ENCODE results near the gene KCNG3. TPM values are rescaled to one million over a fixed set of nuclear protein-coding genes. Genes with fewer than 3 reads are reported as not detected.

The KCNG3 gene
- polyA plus RNA-seq, 3 donors, result not detected

- H3K27ac Mint-ChIP-seq, result no peak overlapping the region
- DNase-seq, result no peak
These were observed 1.8 kb upstream of the KCNG3 start for GRCh38 chr2:42495611-42496010.

GRCh38 chr2:42495234-42495581 lies 1.4 kb upstream of the KCNG3 start:
- Mint-ChIP-seq H3K9me3 (peaks cover 0 to 14% (median 7%) of the 10 kb centered on the region in 7 donors), H3K27ac (no peak overlapping the region), H3K4me3 (peak overlapping the region in 1 of 2 donors; percentile 49), H3K4me1 (peaks cover 12% of the 10 kb centered on the region), H3K36me3 (peaks cover 2 to 3% of the 10 kb centered on the region in 2 donors), H3K27me3 (ENCODE audit: low read depth in 3 of 3) (peaks cover 48 to 70% (median 49%) of the 10 kb centered on the region in 3 donors)
- H3K27me3 ChIP-seq (ENCODE audit: control insufficient read depth in 2 of 2, insufficient read depth in 2 of 2, low read length in 2 of 2), result peaks cover 53 to 60% of the 10 kb centered on the region in 2 donors
- peak; percentile 63 for TF ChIP-seq CTCF (IDR thresholded peaks at IDR 0.05)
- intact Hi-C loops (cut with micrococcal nuclease), result no loop called here
- H3K27ac ChIP-seq (ENCODE audit: low read depth in 1 of 2, low read length in 2 of 2), result no peak overlapping the region
- no CpG with 5 or more reads among the region's 1 CpG for WGBS (ENCODE audit: insufficient coverage)
- no peaks in the 10 kb centered on the region for H4K20me1 ChIP-seq (ENCODE audit: insufficient read depth, low read length)
- H3K4me2 ChIP-seq (replicated peaks; ENCODE audit: extremely low read depth, low read length, poor library complexity, severe bottlenecking), result peak overlapping the region; percentile 93
- DNase-seq, result no peak
- no peak overlapping the region for H3K9ac ChIP-seq (ENCODE audit: insufficient read depth, low read length, poor library complexity, severe bottlenecking)
- H2AFZ ChIP-seq (ENCODE audit: insufficient read depth, low read depth, low read length, poor library complexity, severe bottlenecking), result no peak overlapping the region
- H3K79me2 ChIP-seq (ENCODE audit: insufficient read depth, low read length), result no peaks in the 10 kb centered on the region
- H3K9me3 ChIP-seq (replicated peaks in 1 of 2; ENCODE audit: control insufficient read depth in 1 of 2, insufficient read depth in 1 of 2, low read length in 2 of 2), result peaks cover 0 to 11% of the 10 kb centered on the region in 2 donors
- H3K36me3 ChIP-seq (replicated peaks in 1 of 2; ENCODE audit: control insufficient read depth in 1 of 2, insufficient read depth in 2 of 2, low read length in 2 of 2), result no peaks in the 10 kb centered on the region
- peaks cover 12 to 23% of the 10 kb centered on the region in 2 donors for H3K4me1 ChIP-seq (ENCODE audit: control insufficient read depth in 1 of 2, insufficient read depth in 2 of 2, low read length in 2 of 2)
- H3K4me3 ChIP-seq (replicated peaks in 1 of 3; ENCODE audit: low read depth in 2 of 3, low read length in 3 of 3), result peak overlapping the region in 1 of 3 experiments; percentile 77

More at GRCh38 chr2:42495611-42496010, 1.8 kb upstream of the KCNG3 start:
- Mint-ChIP-seq H3K36me3 (peaks cover 2 to 3% of the 10 kb centered on the region in 2 donors), H3K9me3 (peaks cover 0 to 14% (median 7%) of the 10 kb centered on the region in 7 donors), H3K4me3 (peak overlapping the region in 1 of 2 donors; percentile 49), H3K4me1 (peaks cover 12% of the 10 kb centered on the region), H3K27me3 (ENCODE audit: low read depth in 3 of 3) (peaks cover 44 to 66% (median 49%) of the 10 kb centered on the region in 3 donors)
- no peak overlapping the region for H3K4me3 ChIP-seq (replicated peaks in 1 of 3; ENCODE audit: low read depth in 2 of 3, low read length in 3 of 3)
- no peak overlapping the region for H3K4me2 ChIP-seq (replicated peaks; ENCODE audit: extremely low read depth, low read length, poor library complexity, severe bottlenecking)
- intact Hi-C loops (cut with micrococcal nuclease), result no loop called here
- H4K20me1 ChIP-seq (ENCODE audit: insufficient read depth, low read length), result no peaks in the 10 kb centered on the region
- peaks cover 49 to 56% of the 10 kb centered on the region in 2 donors for H3K27me3 ChIP-seq (ENCODE audit: control insufficient read depth in 2 of 2, insufficient read depth in 2 of 2, low read length in 2 of 2)
- peaks cover 12 to 23% of the 10 kb centered on the region in 2 donors for H3K4me1 ChIP-seq (ENCODE audit: control insufficient read depth in 1 of 2, insufficient read depth in 2 of 2, low read length in 2 of 2)
- no peak overlapping the region for H2AFZ ChIP-seq (ENCODE audit: insufficient read depth, low read depth, low read length, poor library complexity, severe bottlenecking)
- TF ChIP-seq CTCF (IDR thresholded peaks at IDR 0.05), result no peak
- no peaks in the 10 kb centered on the region for H3K79me2 ChIP-seq (ENCODE audit: insufficient read depth, low read length)
- H3K9ac ChIP-seq (ENCODE audit: insufficient read depth, low read length, poor library complexity, severe bottlenecking), result no peak overlapping the region
- H3K9me3 ChIP-seq (replicated peaks in 1 of 2; ENCODE audit: control insufficient read depth in 1 of 2, insufficient read depth in 1 of 2, low read length in 2 of 2), result peaks cover 0 to 11% of the 10 kb centered on the region in 2 donors
- WGBS (ENCODE audit: insufficient coverage), result 68% methylated on average over 5 of the region's 6 CpGs
- no peak overlapping the region for H3K27ac ChIP-seq (ENCODE audit: low read depth in 1 of 2, low read length in 2 of 2)
- no peaks in the 10 kb centered on the region for H3K36me3 ChIP-seq (replicated peaks in 1 of 2; ENCODE audit: control insufficient read depth in 1 of 2, insufficient read depth in 2 of 2, low read length in 2 of 2)
